ENCODE measurements around the gene MINDY2.

The MINDY2 gene

GRCh38 chr15:58770857-58771620, at the start of gene MINDY2:
MINDY2 (plus strand) TSS chr15:58771302; CDS start chr15:58771396, 94 bp downstream.
- H3K9ac ChIP-seq (ENCODE audit: low read length) = peak within 1 kb of the TSS; percentile 87
- peak within 1 kb of the TSS; percentile 77 for H3K4me3 ChIP-seq (ENCODE audit: low read depth, low read length)
- no peaks in the 10 kb centered on the region for H3K27me3 ChIP-seq (ENCODE audit: control insufficient read depth, insufficient read depth, low read length)
- no peaks in the 10 kb centered on the region for H3K9me3 ChIP-seq (ENCODE audit: control insufficient read depth, insufficient read depth, low read depth, low read length)
- no peaks in the 10 kb centered on the region for H3K36me3 ChIP-seq (ENCODE audit: control insufficient read depth, insufficient read depth, low read length)
- peak within 1 kb of the TSS; percentile 68; the same call in 1 of the 2 replicates for H3K27ac ChIP-seq (ENCODE audit: low read depth, low read length)
- peaks cover 21% of the 10 kb centered on the region for H3K4me1 ChIP-seq (ENCODE audit: control insufficient read depth, insufficient read depth, low read length)

- H3K27me3 ChIP-seq (ENCODE audit: control insufficient read depth, insufficient read depth, low read length) = no peaks in the 10 kb centered on the region
- H3K4me1 ChIP-seq (ENCODE audit: control insufficient read depth, insufficient read depth, low read length) = no peaks in the 10 kb centered on the region
- H3K36me3 ChIP-seq (ENCODE audit: control insufficient read depth, insufficient read depth, low read length) = no peaks in the 10 kb centered on the region
- H3K9ac ChIP-seq (ENCODE audit: low read length) = no peak overlapping the region
- no peaks in the 10 kb centered on the region for H3K9me3 ChIP-seq (ENCODE audit: control insufficient read depth, insufficient read depth, low read depth, low read length)
- H3K4me3 ChIP-seq (ENCODE audit: low read depth, low read length) = no peak overlapping the region
- H3K27ac ChIP-seq (ENCODE audit: low read depth, low read length) = no peak overlapping the region
Measured at GRCh38 chr15:58724466-58724865, 46.6 kb upstream of the MINDY2 start.

- Histone ChIP-seq H3K27ac (ENCODE audit: low read depth, low read length) (no peak overlapping the region), H3K27me3 (ENCODE audit: control insufficient read depth, insufficient read depth, low read length) (no peaks in the 10 kb centered on the region), H3K4me1 (ENCODE audit: control insufficient read depth, insufficient read depth, low read length) (no peaks in the 10 kb centered on the region), H3K36me3 (ENCODE audit: control insufficient read depth, insufficient read depth, low read length) (no peaks in the 10 kb centered on the region), H3K4me3 (ENCODE audit: low read depth, low read length) (no peak overlapping the region), H3K9me3 (ENCODE audit: control insufficient read depth, insufficient read depth, low read depth, low read length) (no peaks in the 10 kb centered on the region), H3K9ac (ENCODE audit: low read length) (no peak overlapping the region)
Measured at GRCh38 chr15:58726867-58727266, 44.2 kb upstream of the MINDY2 start.

- H3K9ac ChIP-seq (ENCODE audit: low read length) = no peak overlapping the region
- 0 out of 2 replicates have a peak, but pooled peaks cover 3% of the 10 kb centered on the region for H3K4me1 ChIP-seq (ENCODE audit: control insufficient read depth, insufficient read depth, low read length)
- H3K27ac ChIP-seq (ENCODE audit: low read depth, low read length) = no peak overlapping the region
- no peaks in the 10 kb centered on the region for H3K27me3 ChIP-seq (ENCODE audit: control insufficient read depth, insufficient read depth, low read length)
- no peaks in the 10 kb centered on the region for H3K9me3 ChIP-seq (ENCODE audit: control insufficient read depth, insufficient read depth, low read depth, low read length)
- H3K36me3 ChIP-seq (ENCODE audit: control insufficient read depth, insufficient read depth, low read length) = no peaks in the 10 kb centered on the region
- H3K4me3 ChIP-seq (ENCODE audit: low read depth, low read length) = no peak overlapping the region
Measured at GRCh38 chr15:58731756-58732535, 39.2 kb upstream of the MINDY2 start.

- H3K27me3 ChIP-seq (ENCODE audit: control insufficient read depth, insufficient read depth, low read length) = no peaks in the 10 kb centered on the region
- no peak overlapping the region for H3K27ac ChIP-seq (ENCODE audit: low read depth, low read length)
- H3K36me3 ChIP-seq (ENCODE audit: control insufficient read depth, insufficient read depth, low read length) = no peaks in the 10 kb centered on the region
- H3K4me1 ChIP-seq (ENCODE audit: control insufficient read depth, insufficient read depth, low read length) = peaks cover 8% of the 10 kb centered on the region; the same call in 1 of the 2 replicates
- H3K4me3 ChIP-seq (ENCODE audit: low read depth, low read length) = no peak overlapping the region
- no peaks in the 10 kb centered on the region for H3K9me3 ChIP-seq (ENCODE audit: control insufficient read depth, insufficient read depth, low read depth, low read length)
- no peak overlapping the region for H3K9ac ChIP-seq (ENCODE audit: low read length)
Measured at GRCh38 chr15:58732625-58733363, 38.3 kb upstream of the MINDY2 start.

GRCh38 chr15:58734859-58735258, 36.2 kb upstream of the MINDY2 start:
- no peak overlapping the region for H3K9ac ChIP-seq (ENCODE audit: low read length)
- H3K27ac ChIP-seq (ENCODE audit: low read depth, low read length) = no peak overlapping the region
- H3K27me3 ChIP-seq (ENCODE audit: control insufficient read depth, insufficient read depth, low read length) = no peaks in the 10 kb centered on the region
- H3K9me3 ChIP-seq (ENCODE audit: control insufficient read depth, insufficient read depth, low read depth, low read length) = no peaks in the 10 kb centered on the region
- H3K4me1 ChIP-seq (ENCODE audit: control insufficient read depth, insufficient read depth, low read length) = peaks cover 17% of the 10 kb centered on the region
- H3K4me3 ChIP-seq (ENCODE audit: low read depth, low read length) = no peak overlapping the region
- no peaks in the 10 kb centered on the region for H3K36me3 ChIP-seq (ENCODE audit: control insufficient read depth, insufficient read depth, low read length)

GRCh38 chr15:58736018-58736643, 35.0 kb upstream of the MINDY2 start:
- Histone ChIP-seq H3K9ac (ENCODE audit: low read length) (no peak overlapping the region), H3K4me1 (ENCODE audit: control insufficient read depth, insufficient read depth, low read length) (peaks cover 17% of the 10 kb centered on the region), H3K4me3 (ENCODE audit: low read depth, low read length) (no peak overlapping the region)

GRCh38 chr15:58737298-58737697, 33.8 kb upstream of the MINDY2 start:
- Histone ChIP-seq H3K27me3 (ENCODE audit: control insufficient read depth, insufficient read depth, low read length) (no peaks in the 10 kb centered on the region), H3K9ac (ENCODE audit: low read length) (no peak overlapping the region), H3K4me1 (ENCODE audit: control insufficient read depth, insufficient read depth, low read length) (peaks cover 24% of the 10 kb centered on the region), H3K27ac (ENCODE audit: low read depth, low read length) (no peak overlapping the region), H3K36me3 (ENCODE audit: control insufficient read depth, insufficient read depth, low read length) (no peaks in the 10 kb centered on the region), H3K4me3 (ENCODE audit: low read depth, low read length) (no peak overlapping the region), H3K9me3 (ENCODE audit: control insufficient read depth, insufficient read depth, low read depth, low read length) (no peaks in the 10 kb centered on the region)

More at GRCh38 chr15:58736018-58736643, 35.0 kb upstream of the MINDY2 start:
- Histone ChIP-seq H3K27ac (ENCODE audit: low read depth, low read length) (no peak overlapping the region), H3K27me3 (ENCODE audit: control insufficient read depth, insufficient read depth, low read length) (no peaks in the 10 kb centered on the region), H3K9me3 (ENCODE audit: control insufficient read depth, insufficient read depth, low read depth, low read length) (no peaks in the 10 kb centered on the region), H3K36me3 (ENCODE audit: control insufficient read depth, insufficient read depth, low read length) (no peaks in the 10 kb centered on the region)

- no peak overlapping the region for H3K4me3 ChIP-seq (ENCODE audit: low read depth, low read length)
- H3K36me3 ChIP-seq (ENCODE audit: control insufficient read depth, insufficient read depth, low read length) = no peaks in the 10 kb centered on the region
- H3K27ac ChIP-seq (ENCODE audit: low read depth, low read length) = no peak overlapping the region
- H3K27me3 ChIP-seq (ENCODE audit: control insufficient read depth, insufficient read depth, low read length) = no peaks in the 10 kb centered on the region
- no peak overlapping the region for H3K9ac ChIP-seq (ENCODE audit: low read length)
- H3K4me1 ChIP-seq (ENCODE audit: control insufficient read depth, insufficient read depth, low read length) = peaks cover 29% of the 10 kb centered on the region
- H3K9me3 ChIP-seq (ENCODE audit: control insufficient read depth, insufficient read depth, low read depth, low read length) = no peaks in the 10 kb centered on the region
Measured at GRCh38 chr15:58738046-58738707, 32.9 kb upstream of the MINDY2 start.

GRCh38 chr15:58740436-58740835, 30.7 kb upstream of the MINDY2 start:
- no peaks in the 10 kb centered on the region for H3K27me3 ChIP-seq (ENCODE audit: control insufficient read depth, insufficient read depth, low read length)
- H3K36me3 ChIP-seq (ENCODE audit: control insufficient read depth, insufficient read depth, low read length) = no peaks in the 10 kb centered on the region
- H3K4me3 ChIP-seq (ENCODE audit: low read depth, low read length) = no peak overlapping the region
- no peak overlapping the region for H3K27ac ChIP-seq (ENCODE audit: low read depth, low read length)
- no peaks in the 10 kb centered on the region for H3K9me3 ChIP-seq (ENCODE audit: control insufficient read depth, insufficient read depth, low read depth, low read length)
- H3K4me1 ChIP-seq (ENCODE audit: control insufficient read depth, insufficient read depth, low read length) = peaks cover 37% of the 10 kb centered on the region
- no peak overlapping the region for H3K9ac ChIP-seq (ENCODE audit: low read length)

All from HUES6 (cell line).